MM.1S (cell line): ENCODE results near the gene SIRT7.

Source experiments
- DNase-seq: peaks from one replicate; pipeline ENCODE4 v3.0.0-alpha.2; 2015
- H2AFZ ChIP-seq: fragments of 300-600 bp; sonication (generic); 2 replicates; pipeline ENCODE4 v1.6.0; 2016; ENCODE audit warnings: antibody characterized with exemption, low read length
- H3F3A ChIP-seq: fragments of 300-600 bp; sonication (generic); 2 replicates; pipeline ENCODE4 v1.6.1; 2016; ENCODE audit warnings: mild to moderate bottlenecking, antibody characterized with exemption, low read length, moderate library complexity, mixed read lengths; ENCODE audit not compliant: insufficient read depth
- H3K27ac ChIP-seq: fragments of 300-600 bp; sonication (generic); 2 replicates; pipeline ENCODE4 v1.5.1; 2016; ENCODE audit warnings: mild to moderate bottlenecking, low read length
- H3K27me3 ChIP-seq: fragments of 300-600 bp; sonication (generic); replicated peaks from 2 replicates; pipeline ENCODE4 v1.6.0; 2016; ENCODE audit warnings: low read length; ENCODE audit not compliant: insufficient read depth
- H3K36me3 ChIP-seq: fragments of 300-600 bp; sonication (generic); replicated peaks from 2 replicates; pipeline ENCODE4 v1.6.1; 2016; ENCODE audit warnings: mild to moderate bottlenecking, low read length, mixed read lengths; ENCODE audit not compliant: insufficient read depth
- H3K4me1 ChIP-seq: fragments of 300-600 bp; sonication (generic); 2 replicates; pipeline ENCODE4 v1.6.1; 2016; ENCODE audit warnings: low read length, mixed read lengths
- H3K4me2 ChIP-seq: fragments of 300-600 bp; sonication (generic); 2 replicates; pipeline ENCODE4 v1.6.0; 2016; ENCODE audit warnings: low read depth, low read length
- H3K4me3 ChIP-seq: fragments of 300-600 bp; sonication (generic); 2 replicates; pipeline ENCODE4 v1.5.1; 2016; ENCODE audit warnings: low read length, mixed read lengths
- H3K79me2 ChIP-seq: fragments of 300-600 bp; sonication (generic); 2 replicates; pipeline ENCODE4 v1.6.1; 2016; ENCODE audit warnings: mixed run types, low read length, mixed read lengths
- H3K9ac ChIP-seq: fragments of 300-600 bp; sonication (generic); 2 replicates; pipeline ENCODE4 v1.6.1; 2016; ENCODE audit warnings: low read length, mixed read lengths
- H3K9me2 ChIP-seq: fragments of 300-600 bp; sonication (generic); replicated peaks from 2 replicates; pipeline ENCODE4 v1.6.1; 2016; ENCODE audit warnings: mild to moderate bottlenecking, low read length, mixed read lengths; ENCODE audit not compliant: insufficient read depth
- H3K9me3 ChIP-seq: fragments of 300-600 bp; sonication (generic); replicated peaks from 2 replicates; pipeline ENCODE4 v1.6.1; 2016; ENCODE audit warnings: mild to moderate bottlenecking, low read length, mixed read lengths; ENCODE audit not compliant: insufficient read depth
- H4K20me1 ChIP-seq: fragments of 300-600 bp; sonication (generic); 2 replicates; pipeline ENCODE4 v1.6.1; 2016; ENCODE audit warnings: mild to moderate bottlenecking, low read length, moderate library complexity, mixed read lengths; ENCODE audit not compliant: insufficient read depth
- CTCF ChIP-seq: fragments of 300-600 bp; sonication (generic); IDR thresholded peaks from 2 replicates; pipeline ENCODE4 v1.5.1; 2016; ENCODE audit warnings: antibody characterized with exemption, low read length, mixed read lengths
- EZH2 ChIP-seq: fragments of 300-600 bp; sonication (generic); optimal IDR thresholded peaks from 2 replicates; pipeline ENCODE3; 2017; ENCODE audit warnings: low read depth, mild to moderate bottlenecking, antibody characterized with exemption, low read length, mixed read lengths
- EZH2phosphoT487 ChIP-seq: fragments of 300-600 bp; sonication (generic); IDR thresholded peaks from 2 replicates; pipeline ENCODE4 v1.6.1; 2018; ENCODE audit warnings: antibody characterized with exemption, low read length

SIRT7 gene

DNA sequence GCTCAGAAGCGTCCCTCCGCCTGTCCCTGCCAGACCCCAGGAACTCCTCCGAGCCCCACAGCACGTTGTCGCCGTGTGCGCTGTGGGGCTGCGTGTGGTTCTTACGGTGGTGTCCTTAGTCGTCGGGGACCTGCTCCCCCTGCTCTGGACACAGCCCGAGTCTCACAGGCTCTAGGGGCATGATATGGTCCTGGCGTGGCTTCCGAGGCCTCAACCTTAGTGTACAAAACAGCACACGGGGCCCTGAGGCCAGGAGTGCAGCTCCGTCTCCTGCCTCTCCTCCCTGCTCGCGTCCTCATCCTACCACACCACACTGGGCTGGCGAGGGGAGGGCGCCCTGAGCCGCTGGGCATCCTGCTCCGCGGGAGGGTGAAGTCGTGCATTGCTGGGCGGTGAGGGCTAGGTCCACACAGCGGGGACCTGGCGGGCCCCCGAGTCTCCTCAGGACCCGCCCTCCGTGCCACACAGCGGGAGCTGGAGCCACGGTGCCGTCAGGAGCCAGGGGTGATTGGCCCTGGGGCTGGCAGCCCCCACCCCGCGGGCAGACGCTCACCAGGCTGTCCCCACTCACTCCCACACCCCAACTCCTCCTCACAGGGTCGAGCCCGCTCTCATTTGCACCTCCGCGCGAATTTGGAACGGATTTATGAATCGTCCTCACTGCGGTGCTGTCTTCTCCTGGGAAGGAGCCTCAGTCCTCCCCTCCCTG lies 10.7 kb upstream of the SIRT7 start:
- Histone ChIP-seq H3K36me3 (no peaks in the 10 kb centered on the region), H3K79me2 (peaks cover 41% of the 10 kb centered on the region), H3K4me3 (peak overlapping the region; percentile 85), H2AFZ (peak overlapping the region; percentile 74), H3F3A (peaks cover 23% of the 10 kb centered on the region), H3K27ac (no peak overlapping the region), H3K4me2 (peak overlapping the region; percentile 99), H3K9ac (peak overlapping the region; percentile 62; the same call in 1 of the 2 replicates), H3K4me1 (peaks cover 21% of the 10 kb centered on the region), H3K9me3 (no peaks in the 10 kb centered on the region), H3K9me2 (no peaks in the 10 kb centered on the region), H3K27me3 (no peaks in the 10 kb centered on the region), H4K20me1 (0 out of 2 replicates have a peak, but pooled peaks cover 3% of the 10 kb centered on the region)
- DNase-seq: no peak
- TF ChIP-seq EZH2phosphoT487 (no peak), CTCF (no peak), EZH2 (no peak)

DNA sequence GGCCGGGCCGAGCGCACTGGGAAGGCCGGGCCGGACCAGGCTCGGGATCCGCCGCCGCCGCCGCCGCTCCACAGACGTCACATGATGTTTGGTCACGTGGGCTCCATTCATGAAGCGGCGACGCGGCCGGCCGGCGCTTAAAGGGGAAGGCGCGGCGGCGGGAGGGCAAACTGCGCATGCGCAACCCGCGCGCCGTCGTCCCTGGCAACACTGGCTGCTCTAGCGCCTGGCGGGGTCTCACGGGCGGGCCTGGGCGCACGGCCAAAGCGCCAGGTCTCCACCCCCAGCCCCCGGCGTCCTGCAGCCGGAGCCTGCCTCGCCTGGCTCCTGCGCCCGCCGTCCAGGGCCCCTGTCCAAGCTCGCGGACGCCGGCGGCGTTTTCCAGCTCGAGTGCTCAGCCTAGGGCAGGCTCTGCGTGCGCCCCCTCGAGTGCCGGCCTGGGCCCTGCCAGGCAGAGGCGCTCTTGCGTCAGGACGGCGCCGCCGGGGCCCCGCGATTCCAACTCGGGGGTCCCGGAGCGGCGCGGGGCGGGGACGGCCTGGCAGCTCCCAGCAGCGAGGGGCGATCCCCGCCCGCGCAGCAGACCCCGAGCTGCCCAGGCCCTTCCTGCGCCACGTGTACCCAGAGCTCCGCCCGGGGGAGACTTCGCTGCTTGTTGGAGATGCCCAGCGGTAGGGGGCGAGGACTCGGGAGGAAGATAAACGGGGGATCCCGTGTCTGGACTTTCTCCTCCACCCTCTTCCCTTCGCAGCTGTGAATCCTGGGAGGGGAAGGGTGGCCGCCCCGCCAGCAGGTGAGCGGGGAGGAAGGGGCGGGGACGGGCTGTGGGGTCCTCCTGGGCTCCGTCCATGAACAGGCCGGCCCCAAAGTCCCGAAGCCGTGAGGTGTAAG lies 9.9 kb upstream of the SIRT7 start, which contains the start of gene MAFG:
Gene MAFG, minus strand, starts transcription at position 83 of the 891 bp plus-strand sequence. CDS start 4,550 bp downstream, outside the sequence.
- no peaks in the 10 kb centered on the region for H3K27me3 ChIP-seq
- H3K4me3 ChIP-seq: peak within 1 kb of the TSS; percentile 85
- no peaks in the 10 kb centered on the region for H3K36me3 ChIP-seq
- no peaks in the 10 kb centered on the region for H3K9me3 ChIP-seq
- peaks cover 21% of the 10 kb centered on the region for H3K4me1 ChIP-seq
- 0 out of 2 replicates have a peak, but pooled peaks cover 3% of the 10 kb centered on the region for H4K20me1 ChIP-seq
- no peak for TF ChIP-seq EZH2
- TF ChIP-seq CTCF: peak; percentile 51
- TF ChIP-seq EZH2phosphoT487: no peak
- peaks cover 23% of the 10 kb centered on the region for H3F3A ChIP-seq
- peak within 1 kb of the TSS; percentile 74 for H3K9ac ChIP-seq
- H2AFZ ChIP-seq: peak within 1 kb of the TSS; percentile 74
- peaks cover 49% of the 10 kb centered on the region for H3K79me2 ChIP-seq
- H3K9me2 ChIP-seq: no peaks in the 10 kb centered on the region
- H3K27ac ChIP-seq: peak within 1 kb of the TSS; percentile 56
- DNase-seq: peak; percentile 94
- peak within 1 kb of the TSS; percentile 99 for H3K4me2 ChIP-seq

GRCh38 chr17:81927152-81927652 lies 9.2 kb upstream of the SIRT7 start:
- Histone ChIP-seq H2AFZ (no peak overlapping the region), H3K4me2 (peak overlapping the region; percentile 95; the same call in 1 of the 2 replicates), H3K9ac (peak overlapping the region; percentile 74), H3K4me3 (peak overlapping the region; percentile 72), H3K79me2 (peaks cover 56% of the 10 kb centered on the region), H3K9me3 (no peaks in the 10 kb centered on the region), H3K4me1 (peaks cover 21% of the 10 kb centered on the region), H4K20me1 (0 out of 2 replicates have a peak, but pooled peaks cover 3% of the 10 kb centered on the region), H3K27ac (peak overlapping the region; percentile 56), H3K36me3 (no peaks in the 10 kb centered on the region), H3F3A (peaks cover 23% of the 10 kb centered on the region), H3K27me3 (no peaks in the 10 kb centered on the region), H3K9me2 (no peaks in the 10 kb centered on the region)
- no peak for DNase-seq
- no peak for TF ChIP-seq EZH2phosphoT487
- TF ChIP-seq EZH2: no peak
- no peak for TF ChIP-seq CTCF
